H9 (cell line): ENCODE measurements around the gene SORCS2. TPM values are rescaled to one million over a fixed set of nuclear protein-coding genes. Genes with fewer than 3 reads are reported as not detected.

Experiments
- DNase-seq: peaks from one replicate; pipeline ENCODE4 v3.0.0-alpha.2; 2017
- H2AFZ ChIP-seq: one replicate; pipeline ENCODE4 v1.6.1; 2013; ENCODE audit warnings: mild to moderate bottlenecking, low read length, control low read depth, moderate library complexity
- H2AK5ac ChIP-seq: 2 replicates; pipeline ENCODE4 v1.6.1; 2013; ENCODE audit warnings: low read length, control low read depth, mixed read lengths; ENCODE audit not compliant: insufficient read length
- H2BK120ac ChIP-seq: one replicate; pipeline ENCODE4 v1.6.1; 2013; ENCODE audit warnings: low read depth, mild to moderate bottlenecking, low read length, control low read depth, inconsistent platforms; ENCODE audit not compliant: poor library complexity, severe bottlenecking
- H2BK12ac ChIP-seq: 2 replicates; pipeline ENCODE4 v1.6.1; 2013; ENCODE audit warnings: low read length, control low read depth, mixed read lengths, low read depth; ENCODE audit not compliant: insufficient read length
- H2BK15ac ChIP-seq: 2 replicates; pipeline ENCODE4 v1.6.1; 2013; ENCODE audit warnings: low read depth, low read length, control low read depth
- H2BK20ac ChIP-seq: one replicate; pipeline ENCODE4 v1.6.1; 2013; ENCODE audit warnings: low read depth, mild to moderate bottlenecking, low read length, control low read depth, inconsistent platforms; ENCODE audit not compliant: poor library complexity, severe bottlenecking
- H2BK5ac ChIP-seq: 2 replicates; pipeline ENCODE4 v1.6.1; 2013; ENCODE audit warnings: low read length, control low read depth, mixed read lengths; ENCODE audit not compliant: insufficient read length
- H3K14ac ChIP-seq: 2 replicates; pipeline ENCODE4 v1.6.1; 2013; ENCODE audit warnings: low read length, control low read depth; ENCODE audit not compliant: insufficient read depth
- H3K18ac ChIP-seq: 2 replicates; pipeline ENCODE4 v1.6.1; 2013; ENCODE audit warnings: low read depth, mild to moderate bottlenecking, mixed read lengths, low read length, control low read depth; ENCODE audit not compliant: insufficient read length
- H3K23ac ChIP-seq: 2 replicates; pipeline ENCODE4 v1.6.1; 2013; ENCODE audit warnings: low read length, control low read depth, mixed read lengths, low read depth; ENCODE audit not compliant: insufficient read length
- H3K23me2 ChIP-seq: 2 replicates; pipeline ENCODE4 v1.6.1; 2013; ENCODE audit warnings: low read depth, mild to moderate bottlenecking, mixed read lengths, low read length, control low read depth; ENCODE audit not compliant: insufficient read length, poor library complexity, severe bottlenecking
- H3K27ac ChIP-seq: 2 replicates; pipeline ENCODE4 v1.5.1; 2013; ENCODE audit warnings: low read length, control low read depth, mixed read lengths, low read depth; ENCODE audit not compliant: insufficient read length
- H3K27me3 ChIP-seq: 2 replicates; pipeline ENCODE4 v1.6.1; 2013; ENCODE audit warnings: low read length, control low read depth, inconsistent platforms; ENCODE audit not compliant: insufficient read depth
- H3K4ac ChIP-seq: 2 replicates; pipeline ENCODE4 v1.6.1; 2013; ENCODE audit warnings: low read depth, mild to moderate bottlenecking, control low read depth, inconsistent platforms, low read length, moderate library complexity
- H3K4me1 ChIP-seq: 2 replicates; pipeline ENCODE4 v1.6.1; 2013; ENCODE audit warnings: low read length, control low read depth, inconsistent platforms; ENCODE audit not compliant: insufficient read depth
- H3K4me2 ChIP-seq: 2 replicates; pipeline ENCODE4 v1.6.1; 2013; ENCODE audit warnings: low read length, control low read depth, mixed read lengths; ENCODE audit not compliant: insufficient read length, insufficient read depth
- H3K56ac ChIP-seq: 2 replicates; pipeline ENCODE4 v1.6.1; 2013; ENCODE audit warnings: low read depth, mild to moderate bottlenecking, mixed read lengths, low read length, control low read depth; ENCODE audit not compliant: insufficient read length
- H3K79me1 ChIP-seq: 2 replicates; pipeline ENCODE4 v1.6.1; 2013; ENCODE audit warnings: low read depth, mild to moderate bottlenecking, moderate library complexity, low read length, control low read depth, inconsistent platforms; ENCODE audit not compliant: insufficient read depth, poor library complexity, severe bottlenecking
- H3K79me2 ChIP-seq: 2 replicates; pipeline ENCODE4 v1.6.1; 2013; ENCODE audit warnings: low read length, control low read depth, inconsistent platforms; ENCODE audit not compliant: insufficient read depth
- H3K9ac ChIP-seq: 2 replicates; pipeline ENCODE4 v1.6.1; 2013; ENCODE audit warnings: low read length, control low read depth, mixed read lengths; ENCODE audit not compliant: insufficient read length; ENCODE audit errors: extremely low read depth
- H3K9me3 ChIP-seq: one replicate; pipeline ENCODE4 v1.6.1; 2013; ENCODE audit warnings: low read depth, low read length, inconsistent platforms; ENCODE audit not compliant: control insufficient read depth
- H3T11ph ChIP-seq: one replicate; pipeline ENCODE4 v1.6.1; 2013; ENCODE audit warnings: mild to moderate bottlenecking, low read length, control low read depth, inconsistent platforms
- H4K20me1 ChIP-seq: one replicate; pipeline ENCODE4 v1.6.1; 2013; ENCODE audit not compliant: control insufficient read depth, insufficient read length, insufficient read depth
- H4K5ac ChIP-seq: 2 replicates; pipeline ENCODE4 v1.6.1; 2013; ENCODE audit warnings: low read depth, mild to moderate bottlenecking, mixed read lengths, low read length, control low read depth; ENCODE audit not compliant: insufficient read length
- H4K8ac ChIP-seq: replicated peaks from 2 replicates; pipeline ENCODE4 v1.6.1; 2013; ENCODE audit warnings: low read length, control low read depth, mixed read lengths, low read depth; ENCODE audit not compliant: insufficient read length
- H4K91ac ChIP-seq: 2 replicates; pipeline ENCODE4 v1.6.1; 2013; ENCODE audit warnings: low read depth, mild to moderate bottlenecking, moderate library complexity, mixed read lengths, low read length, control low read depth; ENCODE audit not compliant: insufficient read length
- H3K27ac Mint-ChIP-seq, 3 experiments: 2 replicates in 2 of 3; 3 replicates in 1 of 3; pipeline ENCODE4 v1.8.0; 2020 to 2021; ENCODE audit warnings: mixed read lengths in 3 of 3, mild to moderate bottlenecking in 1 of 3, moderate library complexity in 1 of 3
- H3K27me3 Mint-ChIP-seq: 2 replicates; pipeline ENCODE4 v1.8.0; 2021; ENCODE audit warnings: low read depth, mild to moderate bottlenecking, moderate library complexity, mixed read lengths
- H3K36me3 Mint-ChIP-seq, 3 experiments: 2 replicates in 2 of 3; 3 replicates in 1 of 3; pipeline ENCODE4 v1.8.0; 2020 to 2021; ENCODE audit warnings: low read depth in 3 of 3, mixed read lengths in 3 of 3; ENCODE audit not compliant: insufficient read depth in 1 of 3
- H3K4me1 Mint-ChIP-seq, 2 experiments: 2 replicates each; pipeline ENCODE4 v1.8.0; 2020; ENCODE audit warnings: mixed read lengths in 2 of 2
- H3K4me3 Mint-ChIP-seq, 2 experiments: 2 replicates in 1 of 2; 3 replicates in 1 of 2; pipeline ENCODE4 v1.8.0; 2020 to 2021; ENCODE audit warnings: mild to moderate bottlenecking in 2 of 2, mixed read lengths in 2 of 2, moderate library complexity in 1 of 2
- H3K9me3 Mint-ChIP-seq, 2 experiments: 2 replicates in 1 of 2; 3 replicates in 1 of 2; pipeline ENCODE4 v1.8.0; 2020; ENCODE audit warnings: mild to moderate bottlenecking in 2 of 2, mixed read lengths in 2 of 2, moderate library complexity in 1 of 2
- CTCF ChIP-seq: fragments of 200-600 bp; sonication (generic); conservative IDR thresholded peaks from 3 replicates; pipeline ENCODE4 v1.8.0; 2021; ENCODE audit warnings: antibody characterized with exemption, mild to moderate bottlenecking
- WGBS: extraction: QIAGEN DNeasy Blood & Tissue Kit; methylation state at CpG from one replicate; pipeline ENCODE4 v1.1.7; 2013; ENCODE audit warnings: missing lambda C conversion rate, low lambda C conversion rate, mixed read lengths; ENCODE audit not compliant: insufficient read length; ENCODE audit errors: extremely low coverage; 5-methylcytosine and 5-hydroxymethylcytosine counted together
- total RNA-seq: library from RNA; stranded (reverse); gene quantifications from 2 replicates; pipeline ENCODE4 v1.2.1, GENCODE V29; 2021

Gene SORCS2
- total RNA-seq, 1 experiment from 2014 or later = 0.57 TPM

DNA sequence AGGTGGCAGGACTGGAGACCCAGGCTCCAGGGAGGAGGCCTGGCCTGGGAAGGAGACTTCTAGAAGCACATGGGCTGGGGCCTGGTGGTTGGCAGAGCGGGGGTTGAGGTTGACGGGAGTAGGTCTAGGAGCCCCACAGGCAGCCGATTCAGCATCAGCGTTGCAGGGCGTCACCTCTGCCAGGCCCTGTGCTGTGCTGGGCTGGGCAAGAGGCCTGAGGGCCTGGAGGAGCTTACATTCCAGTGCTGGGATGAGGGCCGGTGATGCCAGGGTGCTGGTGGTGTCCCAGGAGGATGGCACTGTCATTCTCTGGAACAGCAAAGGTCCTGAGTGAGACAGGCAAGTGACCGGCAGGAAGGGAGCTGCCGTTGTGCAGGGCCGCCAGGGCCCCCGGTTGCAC lies 76.6 kb downstream of the SORCS2 start:
- WGBS = no CpG with 5 or more reads among the region's 10 CpGs

More for the DNA sequence above, 76.6 kb downstream of the SORCS2 start:
- DNase-seq = no peak
- Mint-ChIP-seq H3K27me3 (peaks cover 20% of the 10 kb centered on the region), H3K4me3 (no peak overlapping the region), H3K36me3 (no peaks in the 10 kb centered on the region), H3K4me1 (peaks cover 12 to 14% of the 10 kb centered on the region in 2 experiments), H3K27ac (peak overlapping the region in 1 of 3 experiments; percentile 53; a peak in 1 of 7 replicates), H3K9me3 (peaks cover 0 to 5% of the 10 kb centered on the region in 2 experiments; a peak in 2 of 5 replicates)
- H3K23me2 ChIP-seq = no peaks in the 10 kb centered on the region
- H3K9me3 ChIP-seq = no peaks in the 10 kb centered on the region
- H3K14ac ChIP-seq = peak overlapping the region; percentile 20; the same call in 1 of the 2 replicates
- TF ChIP-seq CTCF = no peak
- no peak overlapping the region for H2AK5ac ChIP-seq
- H4K20me1 ChIP-seq = no peaks in the 10 kb centered on the region
- H4K5ac ChIP-seq = no peak overlapping the region
- no peaks in the 10 kb centered on the region for H3K4me1 ChIP-seq
- no peak overlapping the region for H2BK15ac ChIP-seq
- no peak overlapping the region for H3K18ac ChIP-seq
- H3K79me2 ChIP-seq = no peaks in the 10 kb centered on the region
- no peak overlapping the region for H3K27ac ChIP-seq
- H2BK120ac ChIP-seq = no peak overlapping the region
- H2BK20ac ChIP-seq = no peak overlapping the region
- H3K4me2 ChIP-seq = no peak overlapping the region
- no peak overlapping the region for H4K8ac ChIP-seq
- H2BK5ac ChIP-seq = no peak overlapping the region
- no peak overlapping the region for H2BK12ac ChIP-seq
- H3K79me1 ChIP-seq = no peaks in the 10 kb centered on the region
- no peak overlapping the region for H3K56ac ChIP-seq
- H3K9ac ChIP-seq = no peak overlapping the region
- H3T11ph ChIP-seq = no peak overlapping the region
- H3K4ac ChIP-seq = no peak overlapping the region
- H4K91ac ChIP-seq = no peak overlapping the region
- H3K27me3 ChIP-seq = no peaks in the 10 kb centered on the region
- H3K23ac ChIP-seq = no peak overlapping the region
- no peak overlapping the region for H2AFZ ChIP-seq
